ENCODE data around the gene ZBTB39. TPM values are rescaled to one million over a fixed set of nuclear protein-coding genes. Genes with fewer than 3 reads are reported as not detected.
"Not testable (repeated sequence)": the region's sequence is repeated elsewhere in the genome, so short reads cannot be mapped to it uniquely, and the experiment has no call there.

ZBTB39 gene
- total RNA-seq: 1 to 10 TPM; 3.6 to 5.2 TPM

- WGBS, 2 donors: 0 to 2% methylated on average over 19 to 27 of the region's 94 CpGs
- Histone ChIP-seq H3K27ac (peak within 1 kb of the TSS; percentile 35 to 76 (median 60)), H3K4me3 (peak within 1 kb of the TSS; percentile 59 to 90), H3K4me1 (peaks cover 25% of the 10 kb centered on the region), H3K27me3 (no peaks in the 10 kb centered on the region), H3K9me3 (no peaks in the 10 kb centered on the region), H3K36me3 (replicated peaks in 1 of 2; ENCODE audit: insufficient read depth in 1 of 2, low read depth in 2 of 2) (peaks cover 0 to 7% of the 10 kb centered on the region in 2 donors)
- TF ChIP-seq POLR2A (IDR thresholded peaks at IDR 0.05): peak in 1 of 3 donors; percentile 25
- TF ChIP-seq, protein P1, sequence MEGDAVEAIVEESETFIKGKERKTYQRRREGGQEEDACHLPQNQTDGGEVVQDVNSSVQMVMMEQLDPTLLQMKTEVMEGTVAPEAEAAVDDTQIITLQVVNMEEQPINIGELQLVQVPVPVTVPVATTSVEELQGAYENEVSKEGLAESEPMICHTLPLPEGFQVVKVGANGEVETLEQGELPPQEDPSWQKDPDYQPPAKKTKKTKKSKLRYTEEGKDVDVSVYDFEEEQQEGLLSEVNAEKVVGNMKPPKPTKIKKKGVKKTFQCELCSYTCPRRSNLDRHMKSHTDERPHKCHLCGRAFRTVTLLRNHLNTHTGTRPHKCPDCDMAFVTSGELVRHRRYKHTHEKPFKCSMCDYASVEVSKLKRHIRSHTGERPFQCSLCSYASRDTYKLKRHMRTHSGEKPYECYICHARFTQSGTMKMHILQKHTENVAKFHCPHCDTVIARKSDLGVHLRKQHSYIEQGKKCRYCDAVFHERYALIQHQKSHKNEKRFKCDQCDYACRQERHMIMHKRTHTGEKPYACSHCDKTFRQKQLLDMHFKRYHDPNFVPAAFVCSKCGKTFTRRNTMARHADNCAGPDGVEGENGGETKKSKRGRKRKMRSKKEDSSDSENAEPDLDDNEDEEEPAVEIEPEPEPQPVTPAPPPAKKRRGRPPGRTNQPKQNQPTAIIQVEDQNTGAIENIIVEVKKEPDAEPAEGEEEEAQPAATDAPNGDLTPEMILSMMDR (IDR thresholded peaks at IDR 0.05): peak in 6 of 7 experiments; percentile 32 to 64 (median 44)
- intact Hi-C loops (cut with DNase I): no loop called here
- DNase-seq (peak; percentile 54 to 73 (median 61)), ATAC-seq (peak; percentile 94)
These were observed at the start of gene ZBTB39 for GRCh38 chr12:57005980-57006808. Gene ZBTB39, minus strand, starts transcription at chr12:57006546. Its CDS starts 1,629 bp downstream, at chr12:57004917.

DNA sequence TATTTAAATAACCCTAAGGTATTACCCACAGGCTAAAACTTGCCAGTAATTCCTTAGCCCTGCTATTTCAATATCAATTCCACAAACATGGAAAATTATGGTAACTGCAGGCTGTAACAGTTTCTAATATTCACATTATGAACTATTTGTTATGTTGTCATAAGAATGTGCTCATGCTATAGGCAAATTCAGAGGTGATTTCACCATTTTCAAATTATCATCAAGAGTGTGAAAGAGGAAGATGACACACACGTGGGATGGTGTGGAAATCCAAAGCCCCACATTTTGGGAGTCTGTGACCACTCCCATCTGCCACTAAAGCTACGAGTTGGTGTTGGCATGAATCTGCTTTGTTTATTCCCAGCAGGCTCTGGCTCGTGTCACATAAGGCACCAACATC lies 49.5 kb upstream of the ZBTB39 start:
- no peak for ATAC-seq
- no peak for TF ChIP-seq POLR2A (IDR thresholded peaks at IDR 0.05)
- TF ChIP-seq, protein P1 (IDR thresholded peaks at IDR 0.05): no peak
- no peaks in the 10 kb centered on the region for H3K9me3 ChIP-seq
- H3K36me3 ChIP-seq (replicated peaks in 1 of 2; ENCODE audit: insufficient read depth in 1 of 2, low read depth in 2 of 2): no peaks in the 10 kb centered on the region
- no peaks in the 10 kb centered on the region for H3K4me1 ChIP-seq
- no peak overlapping the region for H3K4me3 ChIP-seq
- DNase-seq: no peak
- WGBS, 2 donors: 47 to 51% methylated on average over 3 of the region's 3 CpGs
- H3K27ac ChIP-seq: no peak overlapping the region
- H3K27me3 ChIP-seq: no peaks in the 10 kb centered on the region
- intact Hi-C loops (cut with DNase I): no loop called here

GRCh38 chr12:57053901-57054300 lies 47.6 kb upstream of the ZBTB39 start:
- 97 to 98% methylated on average over 4 of the region's 4 CpGs for WGBS, 2 donors
- H3K4me1 ChIP-seq; H3K27me3 ChIP-seq; intact Hi-C loops (cut with DNase I); H3K4me3 ChIP-seq; DNase-seq; H3K27ac ChIP-seq; ATAC-seq; H3K9me3 ChIP-seq; H3K36me3 ChIP-seq (replicated peaks in 1 of 2; ENCODE audit: insufficient read depth in 1 of 2, low read depth in 2 of 2): not testable (repeated sequence)

GRCh38 chr12:57053146-57053545 lies 46.8 kb upstream of the ZBTB39 start:
- H3K4me1 ChIP-seq; intact Hi-C loops (cut with DNase I); H3K27me3 ChIP-seq; ATAC-seq; H3K9me3 ChIP-seq; H3K4me3 ChIP-seq; H3K36me3 ChIP-seq (replicated peaks in 1 of 2; ENCODE audit: insufficient read depth in 1 of 2, low read depth in 2 of 2); DNase-seq; H3K27ac ChIP-seq: not testable (repeated sequence)
- WGBS, 2 donors: 100% methylated on average over 4 of the region's 4 CpGs

DNA sequence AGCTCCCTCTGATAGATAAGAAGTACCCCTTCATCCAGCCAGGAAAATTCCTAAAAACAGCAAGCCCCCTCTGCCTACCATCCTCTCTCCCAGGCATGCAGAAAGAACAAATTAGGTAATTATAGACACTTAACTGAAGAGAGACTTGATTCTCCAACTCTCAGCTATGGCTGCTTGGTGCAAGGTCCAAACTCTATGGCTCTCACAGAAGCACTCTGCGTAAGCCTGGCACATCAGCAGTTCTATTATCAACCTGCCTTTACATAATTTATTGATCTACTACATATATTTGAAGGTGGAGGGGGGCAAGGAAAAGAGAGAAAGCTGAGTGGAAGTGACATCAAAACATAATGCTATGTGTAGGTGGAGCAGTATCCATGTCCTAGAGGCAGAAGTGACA lies 44.7 kb upstream of the ZBTB39 start:
- H3K27ac ChIP-seq: no peak overlapping the region
- intact Hi-C loops (cut with DNase I): no loop called here
- H3K36me3 ChIP-seq (replicated peaks in 1 of 2; ENCODE audit: insufficient read depth in 1 of 2, low read depth in 2 of 2): no peaks in the 10 kb centered on the region
- no peaks in the 10 kb centered on the region for H3K9me3 ChIP-seq
- no peak for ATAC-seq
- WGBS, 2 donors: 80 to 84% methylated on average over 1 of the region's 1 CpG
- H3K4me3 ChIP-seq: no peak overlapping the region
- no peaks in the 10 kb centered on the region for H3K4me1 ChIP-seq
- no peak for DNase-seq
- H3K27me3 ChIP-seq: no peaks in the 10 kb centered on the region
- TF ChIP-seq POLR2A (IDR thresholded peaks at IDR 0.05): no peak
- TF ChIP-seq, protein P1 (IDR thresholded peaks at IDR 0.05): no peak

All from body of pancreas (tissue), 4 donors.